Keratinocyte (primary cell): Measurements from ENCODE around the gene FBXO42.
"Not testable (repeated sequence)": the region's sequence is repeated elsewhere in the genome, so short reads cannot be mapped to it uniquely, and the experiment has no call there.

ENCODE experiments used
- EZH2 ChIP-seq: IDR thresholded peaks from one replicate; pipeline ENCODE4 v1.6.1; 2012; ENCODE audit warnings: inconsistent platforms, mild to moderate bottlenecking, low read length, moderate library complexity
- TF ChIP-seq, protein P1 (sequence below), 3 experiments: IDR thresholded peaks in 1 of 3; conservative IDR thresholded peaks in 1 of 3; optimal IDR thresholded peaks in 1 of 3; 2 replicates in 2 of 3; 3 replicates in 1 of 3; pipeline versions ENCODE3 to v1.5.1; 2011; ENCODE audit warnings: low read length in 3 of 3, mild to moderate bottlenecking in 3 of 3, moderate library complexity in 2 of 3, control low read depth in 1 of 3, inconsistent platforms in 1 of 3; ENCODE audit not compliant: insufficient read depth in 2 of 3; ENCODE audit errors: extremely low read depth in 1 of 3

DNA sequence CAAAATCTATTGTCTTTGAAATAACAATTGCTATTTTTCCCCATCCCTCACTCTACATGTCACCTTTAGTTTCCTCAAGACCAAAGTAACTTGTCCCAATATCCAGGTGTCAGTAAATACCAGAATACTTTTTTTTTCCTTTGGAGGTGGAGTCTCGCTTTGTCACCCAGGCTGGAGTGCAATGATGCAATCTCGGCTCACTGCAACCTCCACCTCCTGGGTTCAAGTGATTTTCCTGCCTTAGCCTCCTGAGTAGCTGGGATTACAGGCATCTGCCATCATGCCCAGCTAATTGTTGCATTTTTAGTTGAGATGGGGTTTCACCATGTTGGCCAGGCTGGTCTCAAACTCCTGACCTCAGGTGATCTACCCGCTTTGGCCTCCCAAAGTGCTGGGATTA lies 94.7 kb downstream of the FBXO42 start:
- TF ChIP-seq, protein P1, sequence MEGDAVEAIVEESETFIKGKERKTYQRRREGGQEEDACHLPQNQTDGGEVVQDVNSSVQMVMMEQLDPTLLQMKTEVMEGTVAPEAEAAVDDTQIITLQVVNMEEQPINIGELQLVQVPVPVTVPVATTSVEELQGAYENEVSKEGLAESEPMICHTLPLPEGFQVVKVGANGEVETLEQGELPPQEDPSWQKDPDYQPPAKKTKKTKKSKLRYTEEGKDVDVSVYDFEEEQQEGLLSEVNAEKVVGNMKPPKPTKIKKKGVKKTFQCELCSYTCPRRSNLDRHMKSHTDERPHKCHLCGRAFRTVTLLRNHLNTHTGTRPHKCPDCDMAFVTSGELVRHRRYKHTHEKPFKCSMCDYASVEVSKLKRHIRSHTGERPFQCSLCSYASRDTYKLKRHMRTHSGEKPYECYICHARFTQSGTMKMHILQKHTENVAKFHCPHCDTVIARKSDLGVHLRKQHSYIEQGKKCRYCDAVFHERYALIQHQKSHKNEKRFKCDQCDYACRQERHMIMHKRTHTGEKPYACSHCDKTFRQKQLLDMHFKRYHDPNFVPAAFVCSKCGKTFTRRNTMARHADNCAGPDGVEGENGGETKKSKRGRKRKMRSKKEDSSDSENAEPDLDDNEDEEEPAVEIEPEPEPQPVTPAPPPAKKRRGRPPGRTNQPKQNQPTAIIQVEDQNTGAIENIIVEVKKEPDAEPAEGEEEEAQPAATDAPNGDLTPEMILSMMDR (optimal IDR thresholded peaks at IDR 0.05 in 1 of 3, IDR thresholded peaks at IDR 0.05 in 1 of 3, conservative IDR thresholded peaks at IDR 0.05 in 1 of 3; ENCODE audit: extremely low read depth in 1 of 3, insufficient read depth in 2 of 3, low read length in 3 of 3) = not testable (repeated sequence)
- TF ChIP-seq EZH2 = not testable (repeated sequence)
